GM12878 (cell line): ENCODE measurements around the gene PLP1. TPM values are rescaled to one million over a fixed set of nuclear protein-coding genes. Genes with fewer than 3 reads are reported as not detected.

Source experiments
- ATAC-seq: fragments of 200-7000 bp; cut with Tn5 transposase; 3 replicates; pipeline ENCODE4 v1.9.1; 2020; ENCODE audit warnings: mild to moderate bottlenecking, moderate library complexity
- BruUV-seq: library from RNA; stranded (reverse); fragments of 400-500 nt; replicated peaks from 2 replicates; lab custom pipeline; 2021; lab: Mats Ljungman, UMichigan
- CTCF ChIA-PET: fragments of 300-600 bp; sonication (Branson Sonifier 250); formaldehyde crosslinking; extraction: SDS; loops from one replicate; lab custom pipeline; 2021; ENCODE audit warnings: inconsistent platforms; lab: Yijun Ruan, JAX
- POLR2A ChIA-PET: fragments of 350-600 bp; formaldehyde crosslinking; extraction: SDS; loops from one replicate; lab custom pipeline; 2021; ENCODE audit warnings: inconsistent platforms; lab: Charles Lee
- RAD21 ChIA-PET: fragments of 300-600 bp; sonication (Branson Sonifier 250); formaldehyde crosslinking; loops from one replicate; lab custom pipeline; 2023; ENCODE audit warnings: antibody characterized with exemption; ENCODE audit not compliant: unreplicated experiment; lab: Charles Lee
- SMC1A ChIA-PET: fragments of 300-600 bp; sonication (Branson Sonifier 250); formaldehyde crosslinking; loops from one replicate; lab custom pipeline; 2023; ENCODE audit not compliant: unreplicated experiment, uncharacterized antibody; lab: Charles Lee
- DNase-seq: peaks from one replicate; pipeline ENCODE4 v3.0.0-alpha.2; 2011; ENCODE audit warnings: low read depth, low spot score
- FAIRE-seq: peaks from 3 replicates; lab custom pipeline; 2011; peaks lifted over from hg19 to GRCh38; lab: Jason Lieb, UNC
- H2AFZ ChIP-seq: 2 replicates; pipeline ENCODE4 v1.6.0; 2011; ENCODE audit warnings: low read depth, low read length, control low read depth; ENCODE audit not compliant: control insufficient read depth
- H3K27ac ChIP-seq: 2 replicates; pipeline ENCODE4 v1.5.1; 2011; ENCODE audit warnings: control low read depth; ENCODE audit not compliant: control insufficient read depth, insufficient read depth
- H3K27me3 ChIP-seq, 2 experiments: replicated peaks in 1 of 2; 2 replicates each; pipeline versions ENCODE4 v1.6.0 to v1.6.1; 2011; ENCODE audit warnings: low read length in 1 of 2; ENCODE audit not compliant: control insufficient read depth in 2 of 2, insufficient read depth in 2 of 2
- H3K36me3 ChIP-seq, 2 experiments: 2 replicates each; pipeline ENCODE4 v1.5.1; 2011; ENCODE audit warnings: low read length in 1 of 2; ENCODE audit not compliant: control insufficient read depth in 2 of 2, insufficient read depth in 2 of 2
- H3K4me1 ChIP-seq: 2 replicates; pipeline ENCODE4 v1.6.1; 2011; ENCODE audit warnings: mild to moderate bottlenecking, low read length, moderate library complexity, mixed read lengths; ENCODE audit not compliant: control insufficient read depth, insufficient read depth
- H3K4me2 ChIP-seq: 2 replicates; pipeline ENCODE4 v1.6.0; 2011; ENCODE audit warnings: control low read depth; ENCODE audit not compliant: control insufficient read depth, insufficient read depth
- H3K4me3 ChIP-seq: fragments of 200-600 bp; sonication (generic); 2 replicates; pipeline ENCODE4 v1.5.1; 2016
- H3K79me2 ChIP-seq: 2 replicates; pipeline ENCODE4 v1.6.0; 2011; ENCODE audit warnings: low read length; ENCODE audit not compliant: control insufficient read depth, insufficient read depth
- H3K9ac ChIP-seq: 2 replicates; pipeline ENCODE4 v1.8.0; 2011; ENCODE audit warnings: low read length, control low read depth, mixed read lengths; ENCODE audit not compliant: control insufficient read depth, insufficient read depth
- H3K9me3 ChIP-seq: replicated peaks from 3 replicates; pipeline ENCODE4 v1.5.1; 2011; ENCODE audit warnings: mild to moderate bottlenecking, low read length; ENCODE audit not compliant: control insufficient read depth, insufficient read depth
- H4K20me1 ChIP-seq: 2 replicates; pipeline ENCODE4 v1.6.0; 2011; ENCODE audit not compliant: control insufficient read depth, insufficient read depth
- BCL11A ChIP-seq: IDR thresholded peaks from 2 replicates; pipeline ENCODE4 v1.6.1; 2011; ENCODE audit warnings: low read depth, low read length
- BRCA1 ChIP-seq: IDR thresholded peaks from 2 replicates; pipeline ENCODE4 v1.6.1; 2011; ENCODE audit warnings: low read depth, low read length, improper control_type of control experiment
- CBFB ChIP-seq: IDR thresholded peaks from 2 replicates; pipeline ENCODE4 v1.6.1; 2016; ENCODE audit warnings: antibody characterized with exemption, low read depth
- ESRRA ChIP-seq: IDR thresholded peaks from 2 replicates; pipeline ENCODE4 v1.6.1; 2012; ENCODE audit warnings: mild to moderate bottlenecking, low read length, improper control_type of control experiment
- HCFC1 ChIP-seq: fragments of 150-350 bp; IDR thresholded peaks from 2 replicates; pipeline ENCODE4 v1.6.1; 2014; ENCODE audit warnings: low read length
- JUNB ChIP-seq: IDR thresholded peaks from 2 replicates; pipeline ENCODE4 v1.6.1; 2016; ENCODE audit warnings: antibody characterized with exemption, mild to moderate bottlenecking
- NFIC ChIP-seq: IDR thresholded peaks from 2 replicates; pipeline ENCODE4 v1.6.1; 2012; ENCODE audit warnings: low read depth, mild to moderate bottlenecking, inconsistent platforms, low read length, moderate library complexity
- RCOR1 ChIP-seq: conservative IDR thresholded peaks from 2 replicates; pipeline ENCODE4 v1.6.1; 2012; ENCODE audit warnings: low read depth, low read length, improper control_type of control experiment
- SIN3A ChIP-seq: IDR thresholded peaks from 2 replicates; pipeline ENCODE4 v1.6.1; 2012; ENCODE audit warnings: low read depth, low read length, improper control_type of control experiment
- SRF ChIP-seq, 2 experiments: IDR thresholded peaks; 2 replicates each; pipeline ENCODE4 v1.6.1; 2011; ENCODE audit warnings: low read depth in 2 of 2, low read length in 2 of 2, mild to moderate bottlenecking in 1 of 2, moderate library complexity in 1 of 2
- TARDBP ChIP-seq: IDR thresholded peaks from 2 replicates; pipeline ENCODE4 v1.6.1; 2016; ENCODE audit warnings: borderline replicate concordance
- WGBS: methylation state at CpG from one replicate; pipeline ENCODE4 v1.1.6; 2016; ENCODE audit warnings: low lambda C conversion rate; ENCODE audit not compliant: insufficient replicate concordance, insufficient coverage; ENCODE audit errors: missing lambda C conversion rate; 5-methylcytosine and 5-hydroxymethylcytosine counted together
- in situ Hi-C: fragments of 300-500 bp; cut with MboI; formaldehyde crosslinking; loops from 9 replicates; pipeline ENCODE4 v1.14.3; 2018; ENCODE audit warnings: mixed read lengths
- intact Hi-C: fragments of 100-400 bp; cut with micrococcal nuclease; formaldehyde crosslinking; loops from one replicate; pipeline ENCODE4 v1.14.2; 2022; ENCODE audit not compliant: unreplicated experiment
- polyA plus RNA-seq, 11 experiments: library from polyadenylated mRNA; depleted of rRNA in 4 of 11; unstranded in 6 of 11; stranded (reverse) in 5 of 11; fragments of >200 nt; fragmentation: Nextera tagmentation in 4 of 11; fragmentation: Illumina TruSeq in 1 of 11; extraction: Ambion mirVana in 4 of 11; extraction: Trizol in 1 of 11; gene quantifications; 1 replicate in 1 of 11; 2 replicates in 10 of 11; pipeline versions ENCODE4 v1.2.1 to v1.2.3, GENCODE V29; 2011 to 2016; ENCODE audit warnings: inconsistent platforms in 2 of 11, missing spikeins in 2 of 11, low read depth in 1 of 11
- total RNA-seq, 4 experiments: library from RNA; depleted of rRNA in 3 of 4; stranded (reverse); fragments of >200 nt in 3 of 4; fragmentation: Illumina TruSeq in 1 of 4; extraction: Trizol in 1 of 4; gene quantifications; 2 replicates each; pipeline versions ENCODE4 v1.2.1 to v1.2.3, GENCODE V29; 2013 to 2021
- TF ChIP-seq, protein P1 (sequence below): IDR thresholded peaks from 2 replicates; pipeline ENCODE4 v1.6.1; 2011; ENCODE audit warnings: borderline replicate concordance, low read depth, mild to moderate bottlenecking, moderate library complexity, low read length; ENCODE audit not compliant: insufficient read depth, poor library complexity, severe bottlenecking

Gene PLP1
- total and polyA plus RNA-seq, 10 of the 15 experiments (the other 5 are each of a cell fraction or from before 2014, with no cell fraction given): not detected

- no TSS peak for BruUV-seq
- WGBS: 94% methylated on average over 1 of the region's 1 CpG
- Histone ChIP-seq H3K4me3 (no peak overlapping the region), H3K9me3 (no peaks in the 10 kb centered on the region), H3K4me2 (no peak overlapping the region), H3K9ac (no peak overlapping the region), H3K27ac (no peak overlapping the region), H2AFZ (no peak overlapping the region), H4K20me1 (no peaks in the 10 kb centered on the region), H3K36me3 (no peaks in the 10 kb centered on the region), H3K27me3 (no peaks in the 10 kb centered on the region; a peak in 1 of 4 replicates), H3K4me1 (no peaks in the 10 kb centered on the region), H3K79me2 (no peaks in the 10 kb centered on the region)
- no peak for FAIRE-seq
- intact Hi-C loops: no loop called here
- ATAC-seq: no peak
- ChIA-PET POLR2A (no interaction called here), RAD21 (no interaction called here), CTCF (interaction anchor here (1.7 to 1.9 kb wide), 2 partner anchors 13 to 22 kb away, joined by 4 to 7 read pairs; partner anchors contain the start of gene TMEM31), SMC1A (no interaction called here)
- in situ Hi-C loops: no loop called here
- no peak for DNase-seq
- TF ChIP-seq BRCA1: no peak
- TF ChIP-seq, protein P1, sequence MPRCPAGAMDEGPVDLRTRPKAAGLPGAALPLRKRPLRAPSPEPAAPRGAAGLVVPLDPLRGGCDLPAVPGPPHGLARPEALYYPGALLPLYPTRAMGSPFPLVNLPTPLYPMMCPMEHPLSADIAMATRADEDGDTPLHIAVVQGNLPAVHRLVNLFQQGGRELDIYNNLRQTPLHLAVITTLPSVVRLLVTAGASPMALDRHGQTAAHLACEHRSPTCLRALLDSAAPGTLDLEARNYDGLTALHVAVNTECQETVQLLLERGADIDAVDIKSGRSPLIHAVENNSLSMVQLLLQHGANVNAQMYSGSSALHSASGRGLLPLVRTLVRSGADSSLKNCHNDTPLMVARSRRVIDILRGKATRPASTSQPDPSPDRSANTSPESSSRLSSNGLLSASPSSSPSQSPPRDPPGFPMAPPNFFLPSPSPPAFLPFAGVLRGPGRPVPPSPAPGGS: no peak
- TF ChIP-seq JUNB: no peak
- TF ChIP-seq RCOR1: no peak
- no peak for TF ChIP-seq CBFB
- TF ChIP-seq ESRRA: no peak
- TF ChIP-seq NFIC: no peak
- no peak for TF ChIP-seq SRF (IDR thresholded peaks at IDR 0.05; ENCODE audit: low read depth in 2 of 2, low read length in 2 of 2)
- no peak for TF ChIP-seq TARDBP
- TF ChIP-seq BCL11A: no peak
- TF ChIP-seq HCFC1: no peak
- TF ChIP-seq SIN3A: no peak
Observed at GRCh38 chrX:103733017-103733416, 43.6 kb upstream of the PLP1 start.
